ENCODE results near the gene COL1A2.

The COL1A2 gene

DNA sequence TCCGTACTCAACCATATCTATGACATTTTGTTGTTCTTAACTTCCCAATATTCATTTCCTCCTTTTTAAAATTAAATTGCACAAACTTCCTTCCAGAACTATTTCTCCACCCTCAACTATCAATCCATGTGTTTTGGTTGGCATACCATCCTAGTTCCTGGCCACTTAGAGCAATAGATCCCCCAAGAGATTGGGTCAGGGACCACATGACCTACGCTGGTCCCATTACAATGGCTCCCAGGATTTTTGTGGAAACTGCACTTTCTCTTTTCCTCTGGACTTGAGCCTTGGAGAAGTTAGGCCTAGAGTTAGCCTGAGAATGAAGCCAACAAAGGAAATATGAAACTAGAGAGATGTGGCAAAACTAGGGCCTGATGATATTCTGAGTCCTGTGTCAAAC lies 59.2 kb downstream of the COL1A2 start:
- H3K27me3 ChIP-seq (ENCODE audit: control insufficient read depth, insufficient read depth, low read length) = no peaks in the 10 kb centered on the region
- no peak overlapping the region for H3K4me3 ChIP-seq (ENCODE audit: low read length)
- H3K4me1 ChIP-seq (ENCODE audit: control insufficient read depth, insufficient read depth, low read length) = no peaks in the 10 kb centered on the region
- no peak overlapping the region for H3K4me2 ChIP-seq (ENCODE audit: low read length)
- H3K36me3 ChIP-seq (ENCODE audit: insufficient read depth, low read length) = no peaks in the 10 kb centered on the region
- H3K9ac ChIP-seq (ENCODE audit: low read depth, low read length) = no peak overlapping the region
- H3K9me3 ChIP-seq (replicated peaks; ENCODE audit: low read length) = no peaks in the 10 kb centered on the region

DNA sequence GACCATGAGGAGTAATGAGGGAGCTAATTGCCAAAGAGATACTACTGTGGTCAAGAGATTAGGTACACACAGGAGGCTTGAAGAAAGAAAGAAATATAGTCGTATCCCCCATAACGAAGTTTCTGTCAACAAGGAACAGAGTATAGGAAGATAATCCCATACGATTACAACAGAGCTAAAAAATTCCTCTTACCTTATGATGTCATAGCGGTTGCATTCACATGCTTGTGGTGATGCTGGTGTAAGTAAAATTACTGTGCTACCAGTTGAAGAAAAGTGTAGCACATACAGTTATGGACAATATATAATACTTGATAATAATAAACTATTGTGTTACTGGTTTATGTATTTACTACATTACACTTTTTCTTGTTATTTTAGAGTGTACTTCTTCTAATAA lies 63.3 kb downstream of the COL1A2 start:
- Histone ChIP-seq H3K4me3 (ENCODE audit: low read length) (no peak overlapping the region), H3K9me3 (replicated peaks; ENCODE audit: low read length) (no peaks in the 10 kb centered on the region), H3K9ac (ENCODE audit: low read depth, low read length) (no peak overlapping the region), H3K27me3 (ENCODE audit: control insufficient read depth, insufficient read depth, low read length) (no peaks in the 10 kb centered on the region), H3K4me1 (ENCODE audit: control insufficient read depth, insufficient read depth, low read length) (no peaks in the 10 kb centered on the region), H3K4me2 (ENCODE audit: low read length) (no peak overlapping the region), H3K36me3 (ENCODE audit: insufficient read depth, low read length) (no peaks in the 10 kb centered on the region)

DNA sequence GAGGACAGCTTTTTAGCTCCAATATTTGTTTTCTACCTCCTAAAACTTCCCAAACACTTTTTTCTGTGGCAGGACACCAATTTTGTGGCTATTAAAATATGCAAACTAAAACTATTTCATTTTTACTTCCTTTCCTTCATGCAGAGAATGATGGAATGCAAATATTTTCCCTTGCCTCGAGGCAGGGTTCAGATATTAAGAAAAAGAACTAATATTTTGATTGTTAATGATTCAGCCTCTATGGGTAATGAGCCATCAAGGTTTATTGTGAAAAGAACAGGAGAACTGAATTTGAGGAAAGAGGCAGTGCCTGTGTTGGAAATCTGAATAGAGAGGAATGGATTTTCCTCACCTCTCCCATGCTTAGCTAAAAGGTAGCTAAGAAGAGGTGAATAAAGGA lies 71.8 kb downstream of the COL1A2 start:
- Histone ChIP-seq H3K9ac (ENCODE audit: low read depth, low read length) (no peak overlapping the region), H3K4me1 (ENCODE audit: control insufficient read depth, insufficient read depth, low read length) (no peaks in the 10 kb centered on the region), H3K4me3 (ENCODE audit: low read length) (no peak overlapping the region), H3K27me3 (ENCODE audit: control insufficient read depth, insufficient read depth, low read length) (no peaks in the 10 kb centered on the region), H3K36me3 (ENCODE audit: insufficient read depth, low read length) (no peaks in the 10 kb centered on the region), H3K4me2 (ENCODE audit: low read length) (no peak overlapping the region), H3K9me3 (replicated peaks; ENCODE audit: low read length) (no peaks in the 10 kb centered on the region)

DNA sequence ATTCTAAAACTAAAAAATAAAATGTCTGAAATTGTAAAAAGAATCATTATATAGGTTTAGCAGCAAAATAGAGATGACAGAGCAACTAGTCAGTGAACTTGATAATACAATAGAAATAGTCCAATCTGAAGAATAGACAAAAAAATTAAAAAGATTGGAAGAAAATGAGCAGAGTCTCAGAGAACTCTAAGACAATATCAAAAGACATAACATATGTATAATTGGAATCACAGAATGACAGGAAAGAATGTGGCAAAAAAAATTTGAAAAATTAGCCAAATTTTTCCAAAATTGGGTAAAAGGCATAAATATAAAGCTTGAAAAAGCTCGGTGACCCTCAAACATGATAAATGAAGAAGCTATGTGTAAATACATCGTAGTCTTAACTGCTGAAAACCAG lies 76.9 kb downstream of the COL1A2 start:
- Histone ChIP-seq H3K4me1 (ENCODE audit: control insufficient read depth, insufficient read depth, low read length) (no peaks in the 10 kb centered on the region), H3K4me2 (ENCODE audit: low read length) (no peak overlapping the region), H3K9ac (ENCODE audit: low read depth, low read length) (no peak overlapping the region), H3K4me3 (ENCODE audit: low read length) (no peak overlapping the region), H3K9me3 (replicated peaks; ENCODE audit: low read length) (no peaks in the 10 kb centered on the region), H3K36me3 (ENCODE audit: insufficient read depth, low read length) (no peaks in the 10 kb centered on the region), H3K27me3 (ENCODE audit: control insufficient read depth, insufficient read depth, low read length) (no peaks in the 10 kb centered on the region)

DNA sequence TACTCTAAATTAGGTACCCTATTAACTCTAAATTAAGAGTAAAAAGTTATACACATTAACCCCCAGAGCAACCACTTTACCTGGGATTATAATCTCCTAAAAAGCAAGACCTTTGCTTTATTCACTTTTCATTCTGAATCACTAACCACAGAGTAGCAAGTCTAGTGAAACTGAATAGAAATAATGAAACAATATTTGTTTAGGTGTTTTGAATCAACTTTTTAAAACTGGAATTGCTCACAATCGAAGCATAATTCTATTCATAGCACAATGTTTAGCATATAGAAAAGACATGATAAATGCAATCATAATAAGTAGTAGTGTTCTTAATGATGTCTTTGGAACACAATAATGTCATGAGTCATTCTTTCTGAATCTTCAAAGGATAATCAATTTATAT lies 77.9 kb downstream of the COL1A2 start:
- no peaks in the 10 kb centered on the region for H3K27me3 ChIP-seq (ENCODE audit: control insufficient read depth, insufficient read depth, low read length)
- no peaks in the 10 kb centered on the region for H3K4me1 ChIP-seq (ENCODE audit: control insufficient read depth, insufficient read depth, low read length)
- H3K4me2 ChIP-seq (ENCODE audit: low read length) = no peak overlapping the region
- H3K9ac ChIP-seq (ENCODE audit: low read depth, low read length) = no peak overlapping the region
- H3K36me3 ChIP-seq (ENCODE audit: insufficient read depth, low read length) = no peaks in the 10 kb centered on the region
- no peaks in the 10 kb centered on the region for H3K9me3 ChIP-seq (replicated peaks; ENCODE audit: low read length)
- no peak overlapping the region for H3K4me3 ChIP-seq (ENCODE audit: low read length)

DNA sequence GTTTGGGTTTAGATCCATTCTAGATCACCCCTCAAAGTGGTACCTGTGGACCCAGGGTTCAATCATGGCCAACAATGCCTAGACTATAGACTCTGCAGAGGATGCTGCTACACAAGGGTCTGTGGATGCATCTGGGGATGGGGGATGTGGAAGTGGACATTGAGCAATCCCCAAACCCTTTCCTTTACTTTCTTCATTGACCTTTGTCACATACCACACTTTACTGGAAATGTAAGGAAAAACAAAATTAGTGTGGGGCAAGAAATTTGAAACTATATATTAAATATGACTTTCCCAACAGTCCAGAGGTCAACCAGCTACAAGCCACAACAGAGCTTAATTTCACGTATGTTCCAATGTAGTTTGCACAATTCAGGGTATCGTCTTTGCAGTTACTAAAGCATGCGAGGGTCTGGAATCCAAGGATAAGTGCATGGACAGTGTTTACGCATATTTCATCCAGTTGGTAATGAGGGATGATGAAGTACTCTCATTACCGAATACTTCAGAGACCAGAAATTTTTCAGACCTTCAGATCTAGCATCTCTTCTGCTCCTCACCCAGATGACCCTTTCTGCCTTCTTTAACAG lies 81.7 kb downstream of the COL1A2 start:
- H3K27me3 ChIP-seq (ENCODE audit: control insufficient read depth, insufficient read depth, low read length) = no peaks in the 10 kb centered on the region

DNA sequence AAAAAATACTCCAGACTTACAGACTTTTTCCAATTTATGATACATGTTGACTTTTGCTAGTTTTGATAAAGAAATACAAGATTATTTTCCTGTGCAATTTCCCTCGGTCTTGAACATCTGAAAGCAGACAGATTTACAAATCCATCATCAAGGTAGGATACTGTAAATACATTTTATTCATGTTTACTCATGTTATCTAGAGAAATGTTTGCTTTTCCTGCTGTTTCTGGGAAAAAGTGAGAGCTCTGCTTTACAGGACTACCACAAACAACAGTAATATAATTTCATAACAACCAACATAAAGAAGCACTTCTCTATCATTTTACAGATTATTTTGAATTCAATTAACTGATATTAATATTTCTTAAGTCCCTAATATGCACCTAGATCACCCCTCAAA lies 83.2 kb downstream of the COL1A2 start:
- no peak overlapping the region for H3K4me3 ChIP-seq (ENCODE audit: low read length)

More for the DNA sequence above, 81.7 kb downstream of the COL1A2 start:
- Histone ChIP-seq H3K4me2 (ENCODE audit: low read length) (no peak overlapping the region), H3K4me3 (ENCODE audit: low read length) (no peak overlapping the region), H3K9ac (ENCODE audit: low read depth, low read length) (no peak overlapping the region), H3K36me3 (ENCODE audit: insufficient read depth, low read length) (no peaks in the 10 kb centered on the region), H3K4me1 (ENCODE audit: control insufficient read depth, insufficient read depth, low read length) (no peaks in the 10 kb centered on the region), H3K9me3 (replicated peaks; ENCODE audit: low read length) (no peaks in the 10 kb centered on the region)

DNA sequence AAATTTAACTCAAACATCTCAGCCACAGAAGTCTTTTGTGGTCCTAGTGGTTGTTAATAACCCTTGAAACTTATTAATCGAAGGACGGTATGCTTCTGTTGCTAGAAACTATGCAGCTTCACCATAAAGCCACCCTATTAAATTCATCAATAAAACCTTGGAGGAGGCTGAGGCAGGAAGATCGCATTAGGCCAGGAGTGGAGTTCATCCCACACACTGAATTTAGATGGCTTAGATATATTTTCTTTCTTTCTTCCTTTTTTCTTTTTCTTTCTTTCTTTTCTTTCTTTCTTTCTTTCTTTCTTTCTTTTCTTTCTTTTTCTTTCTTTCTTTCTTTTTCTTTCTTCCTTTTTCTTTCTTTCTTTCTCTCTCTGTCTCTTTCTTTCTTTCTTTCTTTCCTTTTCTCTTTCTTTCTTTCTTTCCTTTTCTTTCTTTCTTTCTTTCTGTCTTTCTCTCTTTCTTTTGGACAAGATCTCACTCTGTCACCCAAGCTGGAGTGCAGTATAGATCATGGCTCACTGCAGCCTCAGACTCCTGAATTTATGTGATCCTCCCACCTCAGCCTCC lies 84.0 kb downstream of the COL1A2 start:
- H3K4me1 ChIP-seq (ENCODE audit: control insufficient read depth, insufficient read depth, low read length) = no peaks in the 10 kb centered on the region
- no peak overlapping the region for H3K4me2 ChIP-seq (ENCODE audit: low read length)
- no peak overlapping the region for H3K4me3 ChIP-seq (ENCODE audit: low read length)
- no peaks in the 10 kb centered on the region for H3K9me3 ChIP-seq (replicated peaks; ENCODE audit: low read length)
- H3K27me3 ChIP-seq (ENCODE audit: control insufficient read depth, insufficient read depth, low read length) = no peaks in the 10 kb centered on the region
- H3K9ac ChIP-seq (ENCODE audit: low read depth, low read length) = no peak overlapping the region
- no peaks in the 10 kb centered on the region for H3K36me3 ChIP-seq (ENCODE audit: insufficient read depth, low read length)

More for the DNA sequence above, 83.2 kb downstream of the COL1A2 start:
- H3K9ac ChIP-seq (ENCODE audit: low read depth, low read length) = no peak overlapping the region
- no peaks in the 10 kb centered on the region for H3K9me3 ChIP-seq (replicated peaks; ENCODE audit: low read length)
- H3K36me3 ChIP-seq (ENCODE audit: insufficient read depth, low read length) = no peaks in the 10 kb centered on the region
- no peak overlapping the region for H3K4me2 ChIP-seq (ENCODE audit: low read length)
- H3K27me3 ChIP-seq (ENCODE audit: control insufficient read depth, insufficient read depth, low read length) = no peaks in the 10 kb centered on the region
- H3K4me1 ChIP-seq (ENCODE audit: control insufficient read depth, insufficient read depth, low read length) = no peaks in the 10 kb centered on the region
